GM18951 (cell line): ENCODE measurements around the gene CA10.

ENCODE experiments used
- POLR2A ChIP-seq: IDR thresholded peaks from 4 replicates; pipeline ENCODE4 v1.6.1; 2011; ENCODE audit warnings: mild to moderate bottlenecking; ENCODE audit not compliant: insufficient read length, insufficient read depth; ENCODE audit errors: extremely low read depth
- in situ Hi-C: fragments of 300-500 bp; cut with MboI; formaldehyde crosslinking; loops from one replicate; pipeline ENCODE4 v1.12.0; 2022; ENCODE audit warnings: low sequenced_read_pairs, mixed read lengths, inconsistent platforms; ENCODE audit not compliant: unreplicated experiment

CA10 gene

DNA sequence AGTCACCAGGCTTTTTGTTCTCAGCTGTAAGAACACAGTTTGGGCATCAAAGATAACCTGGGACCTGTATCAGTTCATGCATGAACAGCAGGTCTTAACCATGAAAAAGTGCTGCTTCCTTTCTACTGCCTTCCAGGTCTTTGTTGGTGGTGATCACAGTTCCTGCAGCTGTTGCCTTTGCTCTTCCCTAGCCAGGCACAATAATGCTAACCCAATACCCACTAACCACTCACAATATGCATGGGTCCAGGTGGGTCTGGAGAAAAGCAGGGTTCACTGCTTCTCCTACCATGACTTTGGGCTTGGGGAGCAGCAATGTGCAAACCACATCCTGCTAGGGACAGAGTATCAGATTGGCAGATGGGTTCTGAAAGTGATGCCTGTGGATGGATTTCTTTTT is 501.3 kb downstream of the CA10 start:
- in situ Hi-C loops: no loop called here
- TF ChIP-seq POLR2A: no peak

DNA sequence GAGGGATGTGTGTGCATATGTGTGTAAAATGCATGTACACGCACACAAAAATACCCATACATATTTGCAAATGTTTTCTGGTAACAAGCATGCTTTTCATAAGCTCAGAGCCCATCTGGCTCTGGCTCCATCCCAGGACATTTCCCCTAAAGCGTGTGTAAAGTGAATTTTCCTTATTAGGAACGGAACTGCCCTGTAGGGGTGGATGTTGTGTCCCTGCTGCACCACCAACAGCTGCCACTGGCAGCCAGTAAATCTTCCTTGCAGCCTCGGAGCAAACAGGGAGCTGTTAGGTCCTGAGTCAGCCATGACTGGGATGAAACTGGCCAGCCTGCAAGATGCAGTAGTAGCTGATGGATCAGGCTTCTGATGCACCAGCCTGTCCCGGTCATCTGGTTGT is 504.6 kb downstream of the CA10 start:
- in situ Hi-C loops: no loop called here

DNA sequence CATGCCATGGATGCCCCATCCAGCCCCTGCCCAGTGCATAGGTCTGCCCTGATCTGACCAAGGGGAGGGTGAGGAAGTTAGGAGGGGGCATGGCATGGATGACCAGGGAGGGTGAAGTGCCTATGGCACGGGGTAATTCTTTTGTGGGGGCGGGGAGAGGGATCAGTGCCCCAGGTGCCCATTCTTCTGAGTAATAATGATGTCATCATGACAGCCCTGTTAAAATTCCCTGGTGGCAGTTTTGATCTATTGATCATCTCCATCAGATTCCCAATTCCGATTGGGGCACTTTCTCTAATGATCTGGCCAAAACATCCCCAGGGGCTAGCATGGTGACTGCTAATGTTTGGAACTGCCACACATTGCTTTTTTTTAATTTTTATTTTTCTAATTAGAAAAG is 506.0 kb downstream of the CA10 start:
- in situ Hi-C loops: no loop called here
- no peak for TF ChIP-seq POLR2A

More for the DNA sequence above, 504.6 kb downstream of the CA10 start:
- no peak for TF ChIP-seq POLR2A

DNA sequence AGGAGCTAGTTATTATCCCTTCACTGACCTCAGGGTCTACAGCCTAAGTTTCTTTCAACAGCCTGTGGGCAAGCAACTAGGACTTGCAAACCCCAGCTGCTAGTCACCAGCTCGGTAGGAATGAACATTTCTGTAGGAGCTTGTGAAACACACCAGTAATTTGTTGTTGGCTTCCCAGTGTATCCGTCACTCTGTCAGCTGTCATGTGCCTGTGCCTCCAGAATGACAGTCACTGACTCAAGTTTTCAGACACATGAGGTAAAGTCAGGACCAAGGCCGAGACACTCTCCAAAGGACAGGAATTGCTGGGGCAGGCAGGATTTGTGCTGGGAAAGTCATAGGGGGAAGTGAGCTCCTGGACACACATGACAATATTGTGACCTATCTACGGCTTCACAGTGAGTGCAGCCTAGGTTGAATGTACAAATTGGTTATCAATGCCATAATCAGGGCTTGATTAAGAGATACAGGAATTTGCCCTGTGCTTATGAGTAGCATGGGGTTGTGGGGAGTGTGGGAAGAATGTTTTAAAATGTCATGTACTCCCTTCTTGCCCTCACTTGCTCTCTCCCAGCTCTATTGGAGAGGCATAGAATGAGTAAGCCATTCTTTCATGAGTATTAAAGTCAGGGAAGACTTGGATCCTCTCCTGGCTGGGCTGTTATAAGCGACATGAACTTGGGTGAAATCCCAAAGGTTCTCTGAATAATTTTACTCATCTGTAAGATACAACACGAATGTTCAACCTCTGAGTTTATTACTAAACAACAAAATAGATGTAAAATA is 506.8 kb downstream of the CA10 start:
- in situ Hi-C loops: no loop called here
- TF ChIP-seq POLR2A: no peak

DNA sequence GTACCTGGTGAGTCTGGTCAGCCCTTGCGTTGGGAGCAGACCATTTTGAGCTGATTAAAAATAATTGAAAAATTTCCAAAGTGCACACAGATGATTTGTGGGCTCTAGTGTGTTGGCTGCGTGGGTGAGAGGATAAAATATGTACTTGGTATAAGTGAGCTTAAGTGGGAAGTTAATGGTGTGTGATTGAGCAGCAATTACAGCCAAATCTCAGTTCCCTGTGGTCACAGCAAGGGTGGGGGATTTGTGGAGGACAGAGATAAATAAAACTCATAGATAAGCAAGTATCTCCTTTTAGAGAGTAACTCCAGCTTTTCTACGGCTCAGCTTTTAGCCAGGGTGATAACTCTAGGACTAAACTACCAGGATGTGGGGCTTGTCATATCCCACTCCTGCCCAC is 507.7 kb downstream of the CA10 start:
- in situ Hi-C loops: no loop called here
- no peak for TF ChIP-seq POLR2A

DNA sequence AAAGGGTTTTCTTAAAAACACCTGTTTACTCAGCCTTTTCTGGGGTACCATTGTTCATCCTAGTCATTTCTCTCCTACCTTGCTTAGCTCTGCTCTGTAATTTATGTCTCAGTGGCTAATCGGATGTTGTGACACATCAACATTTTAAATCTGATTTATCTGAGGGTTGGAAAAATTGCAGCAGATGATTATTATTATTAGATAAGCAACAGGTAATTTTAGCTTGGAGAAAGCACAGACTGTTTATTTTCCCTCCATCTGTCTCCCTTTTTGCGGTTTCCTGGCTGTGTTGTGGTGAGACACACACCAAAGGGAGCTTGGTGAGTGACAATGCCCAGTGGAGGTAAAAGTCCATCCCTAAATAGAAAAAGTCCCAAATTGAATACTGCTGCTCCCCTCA is 508.3 kb downstream of the CA10 start:
- in situ Hi-C loops: no loop called here
- TF ChIP-seq POLR2A: no peak

DNA sequence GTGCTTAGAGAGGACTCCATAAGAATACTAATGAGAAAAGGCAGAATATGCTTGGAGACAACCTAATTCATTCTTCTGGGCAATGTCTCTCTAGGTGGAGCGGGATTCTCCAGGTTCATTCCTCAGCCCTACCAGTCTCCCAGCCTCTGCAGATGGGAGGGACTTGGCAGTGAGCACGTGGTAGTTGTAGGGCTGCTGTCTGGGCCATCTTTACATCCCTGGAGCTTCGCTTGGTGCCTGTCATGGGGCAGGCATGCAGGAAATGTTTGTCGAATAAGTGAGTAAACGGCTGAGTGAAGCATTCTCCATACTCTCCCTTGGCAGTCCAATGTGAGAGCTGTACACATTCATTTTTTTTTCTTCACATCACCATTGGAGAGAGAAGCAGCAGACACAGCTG is 510.7 kb downstream of the CA10 start:
- in situ Hi-C loops: no loop called here
- TF ChIP-seq POLR2A: no peak

DNA sequence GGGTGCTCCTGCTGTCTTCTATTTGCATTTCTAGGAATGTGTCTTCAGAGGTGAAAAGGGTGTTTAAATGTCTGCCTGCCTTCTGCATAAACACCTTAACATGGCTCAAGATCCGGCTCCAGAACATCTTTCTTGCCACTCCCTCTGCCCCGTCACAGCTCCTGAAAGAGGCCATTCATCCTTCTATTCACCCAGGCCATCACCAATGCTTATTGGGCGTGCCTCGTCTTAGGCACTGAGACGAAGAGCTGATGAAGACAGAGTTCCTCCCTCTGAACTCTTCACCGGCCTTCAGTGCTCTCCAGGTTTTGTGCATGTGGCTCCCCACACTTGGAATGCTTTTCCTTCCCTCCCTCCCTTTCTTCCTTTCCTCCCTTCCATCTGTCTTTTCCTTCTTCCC is 511.4 kb downstream of the CA10 start:
- in situ Hi-C loops: no loop called here
- no peak for TF ChIP-seq POLR2A

DNA sequence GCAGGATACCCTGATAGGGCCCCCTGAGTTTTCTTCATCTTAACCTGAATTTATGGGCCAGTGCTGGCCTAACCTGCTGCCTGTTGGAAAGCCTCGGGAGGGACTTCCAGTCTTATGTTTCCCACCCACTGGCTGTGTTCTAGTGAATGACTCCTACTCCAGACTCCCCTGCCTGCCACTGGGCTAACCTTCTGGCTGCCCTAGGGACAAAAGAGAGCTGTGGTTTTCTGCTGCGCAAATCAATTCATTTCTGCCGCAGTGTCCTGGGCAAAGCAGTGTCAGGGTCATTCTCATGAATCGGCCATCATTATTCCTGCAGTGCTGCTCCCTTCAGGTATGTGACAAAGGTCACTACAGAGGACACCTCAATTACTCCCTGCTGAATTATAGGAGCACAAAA is 512.0 kb downstream of the CA10 start:
- in situ Hi-C loops: no loop called here
- TF ChIP-seq POLR2A: no peak

DNA sequence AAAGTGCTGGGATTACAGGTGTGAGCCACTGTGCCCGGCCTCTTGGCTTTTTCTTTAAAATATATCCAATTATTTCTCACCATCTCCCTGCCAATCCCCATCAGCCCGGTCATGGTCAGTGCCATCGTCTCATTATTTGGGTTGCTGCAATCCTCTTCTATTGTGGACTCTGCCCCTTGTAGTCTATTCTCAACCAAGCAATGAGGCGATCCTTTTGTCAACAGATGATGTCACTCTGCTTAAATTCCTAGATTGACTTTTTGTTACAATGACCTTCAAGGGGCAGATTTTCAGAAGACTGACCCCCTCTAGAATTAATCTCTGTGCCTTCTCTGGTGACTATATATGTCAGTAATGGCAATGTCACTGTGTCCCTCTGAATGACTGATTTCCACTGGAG is 513.5 kb downstream of the CA10 start:
- in situ Hi-C loops: no loop called here

DNA sequence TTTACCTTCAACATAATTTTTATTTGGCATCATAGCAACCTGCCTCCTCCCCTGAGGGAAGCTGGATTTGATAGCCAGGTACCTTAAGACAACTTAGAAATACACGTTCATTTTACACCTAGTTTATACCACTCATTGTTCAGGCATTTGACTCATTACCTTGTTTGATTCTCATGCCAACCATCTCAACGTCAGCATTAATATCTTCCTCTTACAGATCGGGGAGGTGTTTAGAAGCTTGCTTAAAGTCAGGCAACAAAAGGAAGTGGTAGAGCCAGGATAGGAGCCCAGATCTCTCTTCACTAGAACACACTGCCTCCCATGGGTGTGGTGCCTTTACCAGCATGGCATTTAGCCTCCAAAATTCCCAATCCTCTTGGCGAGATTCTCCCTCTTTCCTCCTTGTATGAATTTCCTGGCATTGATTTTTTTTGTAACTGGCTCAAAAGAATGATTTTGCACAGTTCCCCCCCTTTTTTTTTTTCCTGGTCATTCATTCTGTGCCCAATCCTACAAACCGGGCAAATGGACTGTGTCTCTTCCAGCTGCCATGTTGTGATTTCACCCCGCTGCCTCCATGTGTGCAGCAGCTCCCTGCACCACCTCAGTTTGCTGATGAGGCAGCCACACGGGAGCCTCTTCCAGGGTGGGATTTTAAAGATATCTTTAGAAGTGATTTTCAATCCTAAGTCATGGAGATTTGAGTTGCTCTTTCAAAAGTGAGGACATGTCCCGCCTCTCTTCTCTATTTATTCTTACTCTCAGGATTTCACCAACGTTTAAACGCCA is 514.6 kb downstream of the CA10 start:
- in situ Hi-C loops: no loop called here
- no peak for TF ChIP-seq POLR2A

More for the DNA sequence above, 513.5 kb downstream of the CA10 start:
- TF ChIP-seq POLR2A: no peak

DNA sequence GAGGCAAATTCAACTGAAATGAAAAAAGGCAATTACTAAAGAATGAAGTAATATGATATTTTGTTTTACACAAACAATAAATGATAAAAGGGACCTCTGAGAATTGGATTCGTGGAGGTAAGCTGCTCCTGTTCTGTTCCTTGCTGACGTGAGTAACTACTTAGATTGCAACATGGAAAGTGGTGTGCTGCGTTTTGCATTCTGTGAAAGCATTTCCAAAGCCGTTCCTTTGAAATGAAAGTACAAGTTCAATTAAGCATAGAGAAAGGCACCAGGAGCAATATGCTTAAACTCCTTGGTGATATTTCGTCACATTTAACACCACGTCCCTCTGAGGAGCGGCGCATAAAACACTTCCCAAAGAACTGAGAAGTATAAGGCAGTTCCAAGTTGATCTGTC is 516.5 kb downstream of the CA10 start:
- in situ Hi-C loops: no loop called here
- TF ChIP-seq POLR2A: no peak

DNA sequence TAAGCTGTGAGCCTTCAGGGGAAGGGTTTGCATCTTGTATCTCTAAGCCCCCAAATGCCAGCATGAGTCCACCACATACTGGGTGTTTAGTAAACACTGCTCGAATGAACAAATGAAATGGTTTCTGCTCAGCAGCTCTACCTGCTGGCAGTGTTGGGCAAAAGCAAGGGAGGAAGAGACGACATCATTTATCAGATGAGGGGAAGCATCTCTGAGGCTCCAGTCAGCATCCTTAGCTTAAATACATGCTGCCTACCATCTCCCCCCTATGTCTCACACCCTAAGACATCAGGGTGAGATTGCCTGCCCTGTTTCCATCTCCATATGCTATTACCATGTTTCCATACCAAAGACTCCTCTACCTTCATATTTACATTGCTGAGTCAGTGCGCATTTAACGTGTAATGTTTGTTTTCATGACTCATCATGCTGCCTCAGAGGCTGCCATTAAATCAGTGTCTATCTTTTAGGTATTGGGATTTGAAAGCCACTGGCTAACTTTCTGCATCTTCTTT is 518.3 kb downstream of the CA10 start:
- TF ChIP-seq POLR2A: no peak
- in situ Hi-C loops: no loop called here

DNA sequence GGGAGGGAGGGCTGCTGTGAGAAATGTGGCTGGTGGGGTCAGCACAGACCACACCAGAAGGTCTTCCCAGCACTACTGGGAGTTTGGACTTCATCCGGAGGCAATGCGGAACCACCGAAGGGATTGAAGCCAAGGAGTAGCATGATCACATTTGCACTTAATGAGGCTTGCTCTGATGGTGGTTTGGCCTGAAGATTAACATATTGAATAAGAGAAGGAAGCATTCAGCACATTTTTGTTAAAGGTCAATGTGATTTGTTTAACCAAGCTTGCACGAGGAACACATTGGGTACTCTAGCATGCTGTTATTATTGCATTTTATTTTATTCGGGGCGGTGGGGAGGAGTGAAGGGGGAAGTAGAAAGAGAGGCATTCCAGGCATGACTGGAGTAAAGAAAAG is 519.5 kb downstream of the CA10 start:
- in situ Hi-C loops: no loop called here
- no peak for TF ChIP-seq POLR2A
